GM12875 (cell line): ENCODE data around the gene PRSS23.
"Not testable (repeated sequence)": the region's sequence is repeated elsewhere in the genome, so short reads cannot be mapped to it uniquely, and the experiment has no call there.

ENCODE experiments used
- H3K4me3 ChIP-seq: one replicate; pipeline ENCODE4 v1.5.1; 2011; ENCODE audit warnings: low read depth, low read length, control low read depth
- TF ChIP-seq, protein P1 (sequence below): IDR thresholded peaks from 2 replicates; pipeline ENCODE4 v1.5.1; 2011; ENCODE audit warnings: low read depth, mild to moderate bottlenecking, control low read depth, inconsistent platforms, low read length, moderate library complexity, borderline replicate concordance; ENCODE audit not compliant: insufficient read depth

The PRSS23 gene

DNA sequence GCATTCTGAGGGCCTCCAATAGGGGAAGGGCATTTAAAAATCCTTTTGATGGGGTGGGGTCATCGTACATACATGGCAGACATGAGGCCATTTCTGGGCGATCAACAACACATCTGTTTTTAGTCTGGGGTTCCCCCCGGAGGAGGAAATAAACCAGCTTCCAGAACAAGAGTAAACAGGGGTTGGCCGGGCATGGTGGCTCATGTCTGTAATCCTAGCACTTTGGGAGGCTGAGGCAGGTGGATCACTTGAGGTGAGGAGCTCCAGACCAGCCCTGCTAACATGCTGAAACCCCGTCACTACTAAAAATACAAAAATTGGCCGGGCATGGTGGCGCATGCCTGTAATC lies 12.0 kb downstream of the PRSS23 start:
- H3K4me3 ChIP-seq, result no peak overlapping the region
- TF ChIP-seq, protein P1, sequence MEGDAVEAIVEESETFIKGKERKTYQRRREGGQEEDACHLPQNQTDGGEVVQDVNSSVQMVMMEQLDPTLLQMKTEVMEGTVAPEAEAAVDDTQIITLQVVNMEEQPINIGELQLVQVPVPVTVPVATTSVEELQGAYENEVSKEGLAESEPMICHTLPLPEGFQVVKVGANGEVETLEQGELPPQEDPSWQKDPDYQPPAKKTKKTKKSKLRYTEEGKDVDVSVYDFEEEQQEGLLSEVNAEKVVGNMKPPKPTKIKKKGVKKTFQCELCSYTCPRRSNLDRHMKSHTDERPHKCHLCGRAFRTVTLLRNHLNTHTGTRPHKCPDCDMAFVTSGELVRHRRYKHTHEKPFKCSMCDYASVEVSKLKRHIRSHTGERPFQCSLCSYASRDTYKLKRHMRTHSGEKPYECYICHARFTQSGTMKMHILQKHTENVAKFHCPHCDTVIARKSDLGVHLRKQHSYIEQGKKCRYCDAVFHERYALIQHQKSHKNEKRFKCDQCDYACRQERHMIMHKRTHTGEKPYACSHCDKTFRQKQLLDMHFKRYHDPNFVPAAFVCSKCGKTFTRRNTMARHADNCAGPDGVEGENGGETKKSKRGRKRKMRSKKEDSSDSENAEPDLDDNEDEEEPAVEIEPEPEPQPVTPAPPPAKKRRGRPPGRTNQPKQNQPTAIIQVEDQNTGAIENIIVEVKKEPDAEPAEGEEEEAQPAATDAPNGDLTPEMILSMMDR, result no peak

DNA sequence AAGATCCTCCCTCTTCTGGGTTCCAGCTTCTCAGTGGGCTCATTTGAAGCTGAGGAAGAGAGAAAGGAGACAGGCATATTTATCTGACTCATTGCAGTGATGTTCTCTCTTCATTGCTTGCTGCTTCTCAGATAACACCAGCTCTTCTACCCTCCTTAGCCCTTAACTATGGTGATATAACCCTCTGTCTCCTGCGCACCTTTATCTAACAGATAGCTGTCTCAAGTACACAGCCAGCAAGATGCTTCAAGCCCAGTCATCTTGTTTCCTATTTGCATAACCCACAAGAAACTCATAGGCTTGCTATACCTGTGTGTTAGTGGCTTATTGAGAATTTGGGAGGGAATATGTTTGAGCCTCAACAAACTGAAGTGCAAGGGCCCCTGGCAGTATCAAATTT lies 12.6 kb downstream of the PRSS23 start:
- TF ChIP-seq, protein P1, result no peak
- H3K4me3 ChIP-seq, result no peak overlapping the region

DNA sequence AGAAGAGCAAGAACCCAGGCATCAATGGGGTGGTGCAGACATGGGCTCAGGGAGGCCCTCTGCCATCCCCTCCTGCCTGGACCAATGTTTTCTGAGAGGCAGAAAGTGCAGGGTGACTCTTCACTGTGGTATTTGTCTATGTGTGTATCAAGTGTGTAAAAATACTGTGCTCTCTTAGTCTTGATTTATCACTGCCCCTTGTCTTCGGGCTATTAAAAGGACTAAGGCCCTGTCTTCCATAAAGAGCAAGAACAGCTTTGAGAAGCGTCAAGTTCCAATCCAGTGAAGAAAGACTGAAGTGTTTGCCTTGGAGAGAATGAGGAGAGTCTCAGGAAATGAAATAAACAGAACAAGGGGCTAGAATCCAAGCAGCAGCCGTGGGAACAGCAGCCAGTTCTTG lies 14.4 kb downstream of the PRSS23 start:
- TF ChIP-seq, protein P1, result no peak
- no peak overlapping the region for H3K4me3 ChIP-seq

DNA sequence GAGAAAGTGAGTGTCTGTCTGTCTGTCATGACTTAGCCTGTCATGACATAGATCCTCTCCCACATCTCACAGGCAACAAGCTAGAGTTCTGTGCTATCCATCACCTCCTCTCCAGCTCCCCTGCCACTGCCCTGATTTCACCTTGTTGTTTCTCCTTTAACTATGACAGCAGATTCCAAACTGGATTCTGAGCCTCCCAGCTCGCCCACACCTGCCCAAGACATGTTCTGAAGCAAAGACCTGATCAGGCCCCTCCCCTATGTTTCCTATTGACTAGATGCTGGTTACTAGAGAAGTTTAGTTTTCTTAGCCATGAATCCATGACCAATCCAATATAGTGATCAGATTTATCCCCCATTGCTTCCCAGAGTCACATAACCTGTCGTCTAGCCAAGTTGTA lies 15.4 kb downstream of the PRSS23 start:
- TF ChIP-seq, protein P1, result no peak
- no peak overlapping the region for H3K4me3 ChIP-seq

DNA sequence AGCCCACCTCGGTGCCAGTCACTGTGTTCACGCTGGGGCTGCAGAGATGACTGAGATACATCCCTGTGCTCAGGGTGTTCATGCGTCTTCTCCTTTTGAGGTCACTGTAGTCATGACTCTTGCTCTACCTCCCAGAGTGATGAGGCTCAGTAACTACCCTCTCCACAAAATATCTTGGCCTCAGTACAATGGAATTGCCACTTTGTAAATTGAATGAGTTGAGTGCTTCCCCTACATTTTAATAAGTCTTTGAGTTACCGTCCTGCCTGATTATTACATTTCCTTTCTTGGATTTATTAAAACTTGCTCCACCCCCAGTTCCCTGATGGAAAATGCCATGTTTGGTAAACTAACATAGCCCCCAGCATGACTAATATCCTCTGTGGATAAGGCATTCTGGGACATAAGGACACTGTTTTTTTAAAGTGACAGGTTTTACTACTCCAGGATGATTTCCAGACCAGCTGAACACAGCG lies 15.9 kb downstream of the PRSS23 start:
- H3K4me3 ChIP-seq, result no peak overlapping the region
- TF ChIP-seq, protein P1, result no peak

DNA sequence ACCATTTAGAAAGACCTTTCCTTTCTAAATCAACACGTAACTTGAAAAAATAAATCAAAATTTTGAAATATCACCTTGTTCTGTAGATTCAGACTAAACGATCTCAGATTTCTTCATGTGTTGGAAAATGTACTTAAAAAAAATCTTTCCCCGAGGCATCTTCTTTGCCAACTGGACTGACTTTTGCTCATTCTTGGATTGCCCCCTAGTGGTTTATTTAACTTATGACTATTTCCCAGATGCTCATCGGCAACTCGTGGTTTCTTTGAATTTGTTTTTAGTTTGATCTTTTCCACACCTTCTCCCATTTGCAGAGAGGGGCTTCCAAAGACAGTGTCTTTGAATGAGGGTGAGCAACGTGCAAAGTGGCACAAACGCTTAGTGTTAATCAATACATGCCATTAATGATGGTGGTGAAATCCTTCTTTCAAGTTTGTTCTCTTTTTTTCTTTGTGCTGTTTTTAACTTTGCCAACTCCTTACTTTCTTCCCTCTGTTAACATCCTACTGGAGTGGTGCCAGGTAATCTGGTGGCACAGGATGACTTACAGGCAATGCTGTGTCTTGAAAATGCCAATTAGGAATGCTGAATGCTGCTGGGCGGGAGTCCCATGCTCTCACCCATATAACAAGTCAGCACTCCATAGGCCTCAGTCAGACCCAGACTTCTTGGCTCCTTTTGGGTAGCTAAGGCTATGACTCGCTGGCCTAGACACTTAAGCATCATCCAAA lies 18.3 kb downstream of the PRSS23 start:
- TF ChIP-seq, protein P1, result peak; percentile 13; the same call in 1 of the 2 replicates
- H3K4me3 ChIP-seq, result no peak overlapping the region

DNA sequence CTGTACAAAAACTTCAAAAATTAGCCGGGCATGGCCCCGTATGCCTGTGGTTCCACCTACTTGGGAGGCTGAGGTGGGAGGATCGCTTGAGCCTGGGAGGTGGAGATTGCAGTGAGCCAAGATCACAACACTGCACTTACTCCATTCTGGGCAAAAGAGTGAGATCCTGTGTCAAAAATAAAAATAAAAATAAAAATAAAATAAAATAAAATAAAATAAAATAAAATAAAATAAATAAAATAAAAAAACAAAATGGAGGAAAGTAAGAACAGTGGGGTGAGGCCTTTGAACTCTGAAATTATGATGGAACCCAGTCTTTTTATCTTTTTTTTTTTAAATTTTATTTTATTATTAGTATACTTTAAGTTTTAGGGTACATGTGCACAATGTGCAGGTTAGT lies 23.8 kb downstream of the PRSS23 start:
- not testable (repeated sequence) for H3K4me3 ChIP-seq

DNA sequence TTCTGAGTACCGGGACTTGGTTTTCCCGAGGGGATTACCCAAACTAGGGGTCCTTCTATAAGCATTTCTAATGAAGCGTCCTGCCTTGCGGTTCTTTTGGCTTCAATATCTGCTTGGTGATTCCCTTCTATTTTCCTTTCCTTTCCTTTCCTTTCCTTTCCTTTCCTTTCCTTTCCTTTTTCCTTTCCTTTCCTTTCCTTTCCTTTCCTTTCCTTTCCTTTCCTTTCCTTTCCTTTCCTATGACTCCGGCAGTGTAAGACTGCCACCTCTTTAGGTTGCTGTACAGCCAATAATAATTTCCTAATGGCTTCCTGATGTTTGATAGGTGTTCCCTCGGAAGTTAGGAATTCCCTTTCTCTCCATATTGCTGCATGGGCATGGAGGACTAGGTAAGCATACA lies 34.0 kb downstream of the PRSS23 start:
- not testable (repeated sequence) for H3K4me3 ChIP-seq

DNA sequence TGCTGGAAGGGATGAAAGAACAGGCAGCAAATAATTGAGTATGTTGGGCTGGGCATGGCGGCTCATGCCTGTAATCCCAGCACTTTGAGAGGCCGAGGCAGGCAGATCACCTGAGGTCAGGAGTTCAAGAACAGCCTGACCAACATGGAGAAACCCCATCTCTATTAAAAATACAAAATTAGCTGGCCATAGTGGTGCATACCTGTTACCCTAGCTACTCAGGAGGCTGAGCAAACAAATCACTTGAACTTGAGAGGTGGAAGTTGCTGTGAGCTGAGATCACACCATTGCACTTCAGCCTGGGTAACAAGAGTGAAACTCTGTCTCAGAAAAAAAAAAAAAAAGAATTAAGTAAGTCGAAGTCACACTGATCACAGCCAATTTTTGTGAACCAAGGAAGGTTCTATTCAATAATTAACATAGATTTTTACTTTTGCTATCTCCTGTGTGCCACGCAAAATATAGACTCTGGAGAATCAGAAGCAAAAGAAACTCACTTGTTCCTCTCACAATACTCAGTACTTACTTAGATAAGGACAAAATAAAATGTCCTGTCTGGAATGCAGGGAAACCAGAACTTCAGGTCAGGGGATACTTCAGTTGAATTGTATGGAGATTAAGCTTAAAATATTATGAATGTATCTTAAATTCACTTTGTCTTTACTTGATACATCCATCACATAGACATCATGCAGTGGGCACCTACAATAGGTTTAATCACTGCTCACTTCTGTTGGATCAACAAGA lies 44.6 kb downstream of the PRSS23 start:
- not testable (repeated sequence) for H3K4me3 ChIP-seq
